Uterus (tissue), 4 donors: ENCODE data around the gene TTC3. TPM values are rescaled to one million over a fixed set of nuclear protein-coding genes. Genes with fewer than 3 reads are reported as not detected.

Experiments
- DNase-seq, 2 donors: peaks; one replicate each; pipeline ENCODE4 v3.0.0-alpha.2; 2019 to 2020
- H3K27ac ChIP-seq, 2 donors: fragments of 200-600 bp; sonication (generic); 1 replicate in 1 of 2; 2 replicates in 1 of 2; pipeline ENCODE4 v1.5.1; 2016 to 2018
- H3K27me3 ChIP-seq, 2 donors: fragments of 200-600 bp; sonication (generic); one replicate each; pipeline ENCODE4 v1.5.1; 2018 to 2019; ENCODE audit warnings: control low read depth in 1 of 2
- H3K36me3 ChIP-seq, 2 donors: fragments of 200-600 bp; sonication (generic); one replicate each; pipeline ENCODE4 v1.5.1; 2019; ENCODE audit warnings: control low read depth in 1 of 2
- H3K4me1 ChIP-seq, 2 donors: fragments of 200-600 bp; sonication (generic); one replicate each; pipeline ENCODE4 v1.5.1; 2018 to 2019; ENCODE audit warnings: control low read depth in 1 of 2
- H3K4me3 ChIP-seq, 2 donors: fragments of 200-600 bp; sonication (generic); 1 replicate in 1 of 2; 2 replicates in 1 of 2; pipeline ENCODE4 v1.5.1; 2018 to 2019; ENCODE audit warnings: mild to moderate bottlenecking in 1 of 2
- H3K9me3 ChIP-seq, 2 donors: fragments of 200-600 bp; sonication (generic); one replicate each; pipeline ENCODE4 v1.5.1; 2019; ENCODE audit warnings: control low read depth in 1 of 2
- POLR2A ChIP-seq, 2 donors: fragments of 450-650 bp; IDR thresholded peaks; one replicate each; pipeline ENCODE4 v1.6.1; 2016; ENCODE audit warnings: antibody characterized with exemption in 2 of 2, mild to moderate bottlenecking in 1 of 2, moderate library complexity in 1 of 2
- intact Hi-C: fragments of 100-400 bp; cut with DNase I; formaldehyde crosslinking; loops from one replicate; pipeline ENCODE4 v1.15.1; 2023; ENCODE audit warnings: low total_unique reads
- total RNA-seq, 4 donors: library from RNA; depleted of rRNA in 3 of 4; stranded (reverse); fragments of >200 nt in 3 of 4; gene quantifications; one replicate each; pipeline versions ENCODE4 v1.1.0 to v1.2.4, GENCODE V29; 2014 to 2023
- TF ChIP-seq, protein P1 (sequence below), 4 experiments: fragments of 200-600 bp in 2 of 4; fragments of 450-650 bp in 2 of 4; sonication (generic) in 2 of 4; IDR thresholded peaks; one replicate each; pipeline ENCODE4 v1.5.1; 2016 to 2019; ENCODE audit warnings: antibody characterized with exemption in 4 of 4, mild to moderate bottlenecking in 2 of 4, moderate library complexity in 1 of 4
- donor health status: DM: yes; HTN: yes; CAD: no.

Gene TTC3
- total RNA-seq, 4 donors from 2014 or later: 104 to 522 (median 193) TPM

DNA sequence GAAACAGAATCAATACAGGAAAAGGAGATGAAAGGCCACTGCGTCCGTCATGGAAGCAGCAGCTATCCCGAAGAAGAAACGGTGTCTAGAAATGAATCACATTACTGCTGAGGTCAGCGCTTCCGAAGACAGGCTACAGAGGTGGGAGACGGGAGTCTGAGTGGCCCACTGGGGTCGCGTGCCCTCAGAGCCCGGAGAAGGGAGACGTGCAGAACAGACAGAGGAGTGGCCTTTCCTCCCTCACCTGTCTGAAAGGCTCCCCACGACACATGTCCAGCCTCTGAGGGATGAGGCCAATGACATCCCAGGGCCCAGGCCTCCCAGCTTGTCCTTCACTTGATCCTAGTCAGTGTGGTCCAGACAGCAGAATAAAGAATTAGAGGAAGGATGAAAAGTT is 158.2 kb downstream of the TTC3 start:
- Histone ChIP-seq H3K27me3 (no peaks in the 10 kb centered on the region), H3K36me3 (no peaks in the 10 kb centered on the region), H3K9me3 (no peaks in the 10 kb centered on the region), H3K4me3 (no peak overlapping the region), H3K27ac (no peak overlapping the region), H3K4me1 (no peaks in the 10 kb centered on the region)
- DNase-seq: no peak
- no peak for TF ChIP-seq POLR2A (IDR thresholded peaks at IDR 0.05)
- TF ChIP-seq, protein P1, sequence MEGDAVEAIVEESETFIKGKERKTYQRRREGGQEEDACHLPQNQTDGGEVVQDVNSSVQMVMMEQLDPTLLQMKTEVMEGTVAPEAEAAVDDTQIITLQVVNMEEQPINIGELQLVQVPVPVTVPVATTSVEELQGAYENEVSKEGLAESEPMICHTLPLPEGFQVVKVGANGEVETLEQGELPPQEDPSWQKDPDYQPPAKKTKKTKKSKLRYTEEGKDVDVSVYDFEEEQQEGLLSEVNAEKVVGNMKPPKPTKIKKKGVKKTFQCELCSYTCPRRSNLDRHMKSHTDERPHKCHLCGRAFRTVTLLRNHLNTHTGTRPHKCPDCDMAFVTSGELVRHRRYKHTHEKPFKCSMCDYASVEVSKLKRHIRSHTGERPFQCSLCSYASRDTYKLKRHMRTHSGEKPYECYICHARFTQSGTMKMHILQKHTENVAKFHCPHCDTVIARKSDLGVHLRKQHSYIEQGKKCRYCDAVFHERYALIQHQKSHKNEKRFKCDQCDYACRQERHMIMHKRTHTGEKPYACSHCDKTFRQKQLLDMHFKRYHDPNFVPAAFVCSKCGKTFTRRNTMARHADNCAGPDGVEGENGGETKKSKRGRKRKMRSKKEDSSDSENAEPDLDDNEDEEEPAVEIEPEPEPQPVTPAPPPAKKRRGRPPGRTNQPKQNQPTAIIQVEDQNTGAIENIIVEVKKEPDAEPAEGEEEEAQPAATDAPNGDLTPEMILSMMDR (IDR thresholded peaks at IDR 0.05): no peak
- intact Hi-C loops: no loop called here

DNA sequence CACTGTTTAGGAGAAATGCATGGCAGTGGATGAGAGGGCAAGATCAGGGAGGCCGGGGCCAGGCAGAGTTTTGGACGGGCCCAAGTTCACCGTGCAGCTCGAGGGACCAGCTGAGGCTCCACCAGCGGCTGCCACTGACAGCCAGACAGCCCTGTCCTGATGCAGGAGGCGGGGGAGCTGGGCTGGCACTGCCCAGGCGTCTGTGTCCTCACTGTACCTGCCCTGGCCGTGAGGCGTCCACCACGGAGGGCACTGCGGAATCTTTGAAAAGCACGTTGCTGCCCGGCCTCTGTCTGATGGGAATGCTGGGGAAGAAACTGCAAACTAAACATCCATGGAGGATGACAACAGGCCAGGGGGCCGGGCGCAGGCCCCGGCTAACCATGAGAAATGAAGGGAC is 158.6 kb downstream of the TTC3 start:
- no peaks in the 10 kb centered on the region for H3K27me3 ChIP-seq
- H3K27ac ChIP-seq: no peak overlapping the region
- intact Hi-C loops: no loop called here
- no peak for DNase-seq
- no peak overlapping the region for H3K4me3 ChIP-seq
- TF ChIP-seq, protein P1 (IDR thresholded peaks at IDR 0.05): no peak
- TF ChIP-seq POLR2A (IDR thresholded peaks at IDR 0.05): no peak
- H3K36me3 ChIP-seq: no peaks in the 10 kb centered on the region
- H3K9me3 ChIP-seq: no peaks in the 10 kb centered on the region
- H3K4me1 ChIP-seq: no peaks in the 10 kb centered on the region

DNA sequence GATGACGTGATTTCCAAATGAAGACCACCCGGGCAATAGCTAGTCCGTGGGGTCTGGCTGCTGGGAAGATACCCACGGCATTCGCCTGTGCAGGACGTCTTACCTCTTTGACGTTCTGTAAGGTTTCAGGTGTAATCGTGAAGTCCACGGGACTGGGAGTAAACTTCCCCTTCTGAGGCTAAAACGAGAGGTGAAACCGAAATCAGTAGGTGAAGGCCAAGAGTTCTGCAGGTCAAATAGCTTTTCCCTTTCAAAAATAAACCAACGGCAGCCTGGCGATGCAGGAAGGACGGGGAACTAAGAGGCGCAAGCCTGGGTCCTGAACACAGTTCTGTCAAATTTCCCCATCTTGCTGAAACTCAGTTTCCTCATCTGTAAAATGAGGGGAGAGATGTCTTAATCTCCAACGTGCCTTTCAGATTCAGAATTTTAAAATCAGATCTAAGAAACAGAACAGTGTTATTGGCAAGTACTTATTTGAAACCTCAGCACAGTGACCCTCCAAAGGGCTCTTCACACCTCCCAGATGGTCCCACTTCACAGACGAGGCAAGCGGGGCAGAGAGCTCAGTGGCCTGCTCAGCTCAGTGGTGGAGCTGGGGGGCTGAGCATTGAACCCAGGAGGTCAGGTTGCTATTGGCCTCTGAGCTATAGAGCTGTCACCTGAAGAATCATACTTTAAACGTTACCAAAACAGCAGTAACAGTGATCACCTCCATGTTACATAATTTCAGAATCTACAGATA is 159.4 kb downstream of the TTC3 start:
- intact Hi-C loops: no loop called here

DNA sequence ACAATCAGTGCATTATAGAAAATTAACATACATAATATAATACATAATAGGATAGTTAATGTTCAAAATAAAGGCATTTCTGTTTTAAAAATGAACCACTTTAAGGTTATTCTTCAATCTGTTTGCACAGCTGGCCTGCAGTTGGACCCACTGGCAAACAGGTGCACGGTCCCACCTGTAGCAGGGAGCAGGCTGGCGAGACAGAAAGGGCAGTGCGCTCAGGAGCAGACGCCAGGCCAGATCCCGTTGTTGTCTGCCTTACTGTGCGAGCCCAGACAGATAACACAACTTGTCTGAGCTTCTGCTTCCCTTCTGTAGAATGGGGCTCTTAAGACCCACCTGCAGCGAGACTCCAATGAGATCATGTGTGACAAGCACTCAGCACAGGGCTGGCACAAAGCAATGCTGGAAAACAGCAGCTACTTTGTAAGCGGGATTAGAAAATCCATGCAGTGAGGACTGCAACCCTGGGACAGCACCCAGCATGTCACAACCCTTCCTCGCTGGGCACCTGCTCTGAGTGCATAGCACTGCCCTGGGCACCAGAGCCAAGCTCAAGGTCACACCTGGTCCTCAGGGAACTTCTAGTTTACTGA is 160.6 kb downstream of the TTC3 start:
- Histone ChIP-seq H3K36me3 (no peaks in the 10 kb centered on the region), H3K4me3 (no peak overlapping the region), H3K27me3 (no peaks in the 10 kb centered on the region), H3K27ac (no peak overlapping the region), H3K9me3 (no peaks in the 10 kb centered on the region), H3K4me1 (no peaks in the 10 kb centered on the region)
- DNase-seq: no peak
- TF ChIP-seq, protein P1 (IDR thresholded peaks at IDR 0.05): no peak
- TF ChIP-seq POLR2A (IDR thresholded peaks at IDR 0.05): no peak
- intact Hi-C loops: no loop called here

More for the DNA sequence above, 159.4 kb downstream of the TTC3 start:
- no peaks in the 10 kb centered on the region for H3K27me3 ChIP-seq
- H3K4me3 ChIP-seq: no peak overlapping the region
- H3K36me3 ChIP-seq: no peaks in the 10 kb centered on the region
- TF ChIP-seq, protein P1 (IDR thresholded peaks at IDR 0.05): no peak
- TF ChIP-seq POLR2A (IDR thresholded peaks at IDR 0.05): no peak
- no peaks in the 10 kb centered on the region for H3K9me3 ChIP-seq
- no peaks in the 10 kb centered on the region for H3K4me1 ChIP-seq
- no peak for DNase-seq
- H3K27ac ChIP-seq: no peak overlapping the region

DNA sequence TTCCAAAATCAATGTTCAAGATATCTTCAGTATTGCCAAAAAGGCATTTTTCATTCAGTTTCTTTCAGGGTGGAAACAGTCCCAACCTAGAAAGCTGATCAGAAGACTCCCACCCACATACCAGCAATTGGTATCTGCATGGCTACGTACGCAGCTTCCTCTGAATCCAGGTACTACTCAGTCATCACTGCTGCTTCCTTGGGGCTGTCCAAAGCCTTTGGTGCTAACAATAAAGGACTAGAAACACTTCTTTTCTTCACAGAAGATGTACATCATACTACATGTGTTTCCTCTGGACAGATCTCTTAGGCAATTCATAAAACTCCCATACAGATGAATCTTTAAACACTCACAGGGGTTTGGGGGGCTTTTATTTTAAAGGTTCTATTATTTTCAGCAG is 164.3 kb downstream of the TTC3 start:
- no peak overlapping the region for H3K27ac ChIP-seq
- no peaks in the 10 kb centered on the region for H3K9me3 ChIP-seq
- intact Hi-C loops: no loop called here
- no peak overlapping the region for H3K4me3 ChIP-seq
- TF ChIP-seq, protein P1 (IDR thresholded peaks at IDR 0.05): no peak
- TF ChIP-seq POLR2A (IDR thresholded peaks at IDR 0.05): no peak
- no peaks in the 10 kb centered on the region for H3K4me1 ChIP-seq
- no peaks in the 10 kb centered on the region for H3K36me3 ChIP-seq
- no peaks in the 10 kb centered on the region for H3K27me3 ChIP-seq
- DNase-seq: no peak
